Femur (tissue), 1 donor: ENCODE measurements around the gene VGLL4.
"Not testable (repeated sequence)": the region's sequence is repeated elsewhere in the genome, so short reads cannot be mapped to it uniquely, and the experiment has no call there.

Experiments used
- DNase-seq: peaks from one replicate; pipeline ENCODE4 v3.0.0-alpha.2; 2017

Gene VGLL4

GRCh38 chr3:11582191-11582968 lies 61.3 kb downstream of the VGLL4 start:
- peak; percentile 94 for DNase-seq

- no peak for DNase-seq
Observed at GRCh38 chr3:11581237-11582190, 62.2 kb downstream of the VGLL4 start.

- no peak for DNase-seq
Observed at GRCh38 chr3:11580645-11581044, 63.1 kb downstream of the VGLL4 start.

- no peak for DNase-seq
Observed at GRCh38 chr3:11578169-11578568, 65.5 kb downstream of the VGLL4 start.

- no peak for DNase-seq
Observed at GRCh38 chr3:11576453-11576852, 67.3 kb downstream of the VGLL4 start.

- DNase-seq, result no peak
Observed at GRCh38 chr3:11575677-11576076, 68.0 kb downstream of the VGLL4 start.

- peak; percentile 12 for DNase-seq
Observed at GRCh38 chr3:11574981-11575669, 68.6 kb downstream of the VGLL4 start.

- not testable (repeated sequence) for DNase-seq
Observed at GRCh38 chr3:11572660-11573059, 71.1 kb downstream of the VGLL4 start.

- no peak for DNase-seq
Observed at GRCh38 chr3:11570789-11571495, 72.8 kb downstream of the VGLL4 start.

- DNase-seq, result no peak
Observed at GRCh38 chr3:11570251-11570650, 73.5 kb downstream of the VGLL4 start.

- no peak for DNase-seq
Observed at GRCh38 chr3:11569156-11569741, 74.5 kb downstream of the VGLL4 start.

GRCh38 chr3:11568503-11569155 lies 75.1 kb downstream of the VGLL4 start:
- DNase-seq, result peak; percentile 85

GRCh38 chr3:11567516-11568467 lies 75.9 kb downstream of the VGLL4 start:
- peak; percentile 44 for DNase-seq

- no peak for DNase-seq
Observed at GRCh38 chr3:11566916-11567315, 76.8 kb downstream of the VGLL4 start.

GRCh38 chr3:11566478-11566877 lies 77.2 kb downstream of the VGLL4 start:
- no peak for DNase-seq

GRCh38 chr3:11565932-11566331 lies 77.8 kb downstream of the VGLL4 start:
- no peak for DNase-seq

GRCh38 chr3:11565492-11565891 lies 78.2 kb downstream of the VGLL4 start:
- no peak for DNase-seq

- DNase-seq, result no peak
Observed at GRCh38 chr3:11565072-11565471, 78.6 kb downstream of the VGLL4 start.

- no peak for DNase-seq
Observed at GRCh38 chr3:11564577-11565001, 79.1 kb downstream of the VGLL4 start.

- no peak for DNase-seq
Observed at GRCh38 chr3:11563865-11564185, 79.9 kb downstream of the VGLL4 start.
